ENCODE measurements around the gene MACROD1. TPM values are rescaled to one million over a fixed set of nuclear protein-coding genes. Genes with fewer than 3 reads are reported as not detected.
A peak's percentile ranks its signal among the peaks of the same experiment; 100 is the strongest.

The MACROD1 gene
- total and polyA plus RNA-seq, 9 of the 15 experiments (the other 6 are each of a cell fraction or from before 2014, with no cell fraction given): 1.1 to 60.0 (median 26.4) TPM

- TF ChIP-seq ZBTB33 (CRISPR knock-in tag; IDR thresholded peaks at IDR 0.05): 0 out of 2 replicates have a peak, but pooled peaks have one; percentile 38
- peak in 1 of 2 experiments; percentile 53; a peak in 2 of 4 replicates for TF ChIP-seq NRF1 (conservative IDR thresholded peaks at IDR 0.05 in 1 of 2, IDR thresholded peaks at IDR 0.05 in 1 of 2)
- no peak for TF ChIP-seq TSHZ1 (CRISPR knock-in tag; IDR thresholded peaks at IDR 0.05)
- 0 out of 2 replicates have a peak, but pooled peaks have one; percentile 37 for TF ChIP-seq ZNF197 (CRISPR knock-in tag; IDR thresholded peaks at IDR 0.05; ENCODE audit: low read depth)
- TF ChIP-seq MGA (IDR thresholded peaks at IDR 0.05): peak; percentile 75
- no peak for TF ChIP-seq ZNF165 (CRISPR knock-in tag; IDR thresholded peaks at IDR 0.05; ENCODE audit: borderline replicate concordance)
Observed at GRCh38 chr11:63970902-63971301, 195.0 kb downstream of the MACROD1 start (continued).
